Amniotic stem cell (primary cell): ENCODE results near the gene AFTPH.

Source experiments
- DNase-seq: peaks from one replicate; lab custom pipeline; 2025; lab: John Stamatoyannopoulos, UW

AFTPH gene

GRCh38 chr2:64615192-64615763 is 91.2 kb downstream of the AFTPH start:
- no peak for DNase-seq

- no peak for DNase-seq
Measured at GRCh38 chr2:64615844-64616536, 91.9 kb downstream of the AFTPH start.

GRCh38 chr2:64617631-64618151 is 93.6 kb downstream of the AFTPH start:
- DNase-seq = no peak

- no peak for DNase-seq
Measured at GRCh38 chr2:64620661-64621060, 96.5 kb downstream of the AFTPH start.

- DNase-seq = no peak
Measured at GRCh38 chr2:64622443-64623241, 98.5 kb downstream of the AFTPH start.

GRCh38 chr2:64623242-64623850 is 99.2 kb downstream of the AFTPH start:
- no peak for DNase-seq

GRCh38 chr2:64624108-64624610 is 100.0 kb downstream of the AFTPH start:
- no peak for DNase-seq

GRCh38 chr2:64624862-64625261 is 100.7 kb downstream of the AFTPH start:
- DNase-seq = no peak

GRCh38 chr2:64625299-64626145 is 101.4 kb downstream of the AFTPH start:
- DNase-seq = no peak

- no peak for DNase-seq
Measured at GRCh38 chr2:64626146-64626809, 102.2 kb downstream of the AFTPH start.

GRCh38 chr2:64626963-64627760 is 103.0 kb downstream of the AFTPH start:
- DNase-seq = no peak

GRCh38 chr2:64627860-64628841 is 104.0 kb downstream of the AFTPH start:
- no peak for DNase-seq

GRCh38 chr2:64629329-64629781 is 105.2 kb downstream of the AFTPH start:
- no peak for DNase-seq

- DNase-seq = no peak
Measured at GRCh38 chr2:64629875-64630274, 105.7 kb downstream of the AFTPH start.

GRCh38 chr2:64630752-64631151 is 106.6 kb downstream of the AFTPH start:
- no peak for DNase-seq

- DNase-seq = no peak
Measured at GRCh38 chr2:64631771-64632170, 107.6 kb downstream of the AFTPH start.

GRCh38 chr2:64632835-64633819 is 109.0 kb downstream of the AFTPH start:
- no peak for DNase-seq
